Stomach (tissue), 4 donors: Measurements from ENCODE around the gene PSMG2.

Experiments used
- EP300 ChIP-seq: sonication (generic); formaldehyde crosslinking; IDR thresholded peaks from one replicate; pipeline ENCODE4 v1.6.1; 2017; ENCODE audit warnings: antibody characterized with exemption
- POLR2A ChIP-seq, 4 donors: fragments of 450-650 bp; IDR thresholded peaks; one replicate each; pipeline ENCODE4 v1.6.1; 2016; ENCODE audit warnings: antibody characterized with exemption in 4 of 4, control low read depth in 2 of 4, mild to moderate bottlenecking in 1 of 4, moderate library complexity in 1 of 4
- POLR2AphosphoS5 ChIP-seq, 3 donors: sonication (generic); formaldehyde crosslinking; IDR thresholded peaks; one replicate each; pipeline ENCODE4 v1.6.1; 2016; ENCODE audit warnings: antibody characterized with exemption in 3 of 3
- TF ChIP-seq, protein P1 (sequence below), 7 experiments: fragments of 450-650 bp in 4 of 7; fragments of 200-600 bp in 3 of 7; sonication (generic) in 3 of 7; IDR thresholded peaks; one replicate each; pipeline ENCODE4 v1.5.1; 2016 to 2019; ENCODE audit warnings: antibody characterized with exemption in 7 of 7, control low read depth in 2 of 7, mild to moderate bottlenecking in 1 of 7

DNA sequence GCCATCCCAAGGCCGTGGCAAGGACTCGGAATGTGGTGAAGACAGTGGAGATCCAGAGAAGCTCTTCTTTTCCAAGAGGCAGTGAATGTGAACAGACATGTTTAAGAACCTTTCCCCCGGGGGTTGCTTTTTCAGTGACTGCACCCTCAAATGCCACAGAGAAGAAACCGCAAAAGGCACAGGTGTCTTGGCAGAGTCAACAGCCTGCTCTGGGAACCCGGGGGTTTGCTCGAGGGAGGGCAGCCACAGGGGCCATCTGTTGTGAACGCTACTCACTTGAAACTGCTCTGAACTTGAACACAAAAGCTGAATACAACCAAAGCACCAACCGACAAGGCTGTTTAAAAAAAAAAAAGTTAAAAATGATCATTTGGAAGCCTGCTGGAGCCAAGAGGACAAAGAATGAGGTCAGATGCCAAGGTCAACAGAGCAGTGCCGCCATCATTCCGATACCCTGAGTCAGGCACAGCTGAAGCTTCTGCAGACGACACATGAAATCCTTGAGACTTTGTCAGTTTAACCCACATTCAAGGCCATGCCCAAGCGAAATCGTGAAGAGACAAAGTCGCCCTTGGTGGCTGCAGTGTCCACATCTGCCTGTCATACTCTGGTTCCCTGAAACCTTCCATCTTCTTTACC lies 47.4 kb downstream of the PSMG2 start:
- TF ChIP-seq, protein P1, sequence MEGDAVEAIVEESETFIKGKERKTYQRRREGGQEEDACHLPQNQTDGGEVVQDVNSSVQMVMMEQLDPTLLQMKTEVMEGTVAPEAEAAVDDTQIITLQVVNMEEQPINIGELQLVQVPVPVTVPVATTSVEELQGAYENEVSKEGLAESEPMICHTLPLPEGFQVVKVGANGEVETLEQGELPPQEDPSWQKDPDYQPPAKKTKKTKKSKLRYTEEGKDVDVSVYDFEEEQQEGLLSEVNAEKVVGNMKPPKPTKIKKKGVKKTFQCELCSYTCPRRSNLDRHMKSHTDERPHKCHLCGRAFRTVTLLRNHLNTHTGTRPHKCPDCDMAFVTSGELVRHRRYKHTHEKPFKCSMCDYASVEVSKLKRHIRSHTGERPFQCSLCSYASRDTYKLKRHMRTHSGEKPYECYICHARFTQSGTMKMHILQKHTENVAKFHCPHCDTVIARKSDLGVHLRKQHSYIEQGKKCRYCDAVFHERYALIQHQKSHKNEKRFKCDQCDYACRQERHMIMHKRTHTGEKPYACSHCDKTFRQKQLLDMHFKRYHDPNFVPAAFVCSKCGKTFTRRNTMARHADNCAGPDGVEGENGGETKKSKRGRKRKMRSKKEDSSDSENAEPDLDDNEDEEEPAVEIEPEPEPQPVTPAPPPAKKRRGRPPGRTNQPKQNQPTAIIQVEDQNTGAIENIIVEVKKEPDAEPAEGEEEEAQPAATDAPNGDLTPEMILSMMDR (IDR thresholded peaks at IDR 0.05): no peak
- TF ChIP-seq POLR2A (IDR thresholded peaks at IDR 0.05): no peak
- TF ChIP-seq EP300: no peak
- TF ChIP-seq POLR2AphosphoS5 (IDR thresholded peaks at IDR 0.05): no peak
